GM12878 (cell line): ENCODE results near the gene PLS1. TPM values are rescaled to one million over a fixed set of nuclear protein-coding genes. Genes with fewer than 3 reads are reported as not detected.

Source experiments
- ATAC-seq: fragments of 200-7000 bp; cut with Tn5 transposase; 3 replicates; pipeline ENCODE4 v1.9.1; 2020; ENCODE audit warnings: mild to moderate bottlenecking, moderate library complexity
- BruUV-seq: library from RNA; stranded (reverse); fragments of 400-500 nt; replicated peaks from 2 replicates; lab custom pipeline; 2021; lab: Mats Ljungman, UMichigan
- CTCF ChIA-PET: fragments of 300-600 bp; sonication (Branson Sonifier 250); formaldehyde crosslinking; extraction: SDS; loops from one replicate; lab custom pipeline; 2021; ENCODE audit warnings: inconsistent platforms; lab: Yijun Ruan, JAX
- POLR2A ChIA-PET: fragments of 350-600 bp; formaldehyde crosslinking; extraction: SDS; loops from one replicate; lab custom pipeline; 2021; ENCODE audit warnings: inconsistent platforms; lab: Charles Lee
- RAD21 ChIA-PET: fragments of 300-600 bp; sonication (Branson Sonifier 250); formaldehyde crosslinking; loops from one replicate; lab custom pipeline; 2023; ENCODE audit warnings: antibody characterized with exemption; ENCODE audit not compliant: unreplicated experiment; lab: Charles Lee
- SMC1A ChIA-PET: fragments of 300-600 bp; sonication (Branson Sonifier 250); formaldehyde crosslinking; loops from one replicate; lab custom pipeline; 2023; ENCODE audit not compliant: unreplicated experiment, uncharacterized antibody; lab: Charles Lee
- DNase-seq: peaks from one replicate; pipeline ENCODE4 v3.0.0-alpha.2; 2011; ENCODE audit warnings: low read depth, low spot score
- FAIRE-seq: peaks from 3 replicates; lab custom pipeline; 2011; peaks lifted over from hg19 to GRCh38; lab: Jason Lieb, UNC
- H2AFZ ChIP-seq: 2 replicates; pipeline ENCODE4 v1.6.0; 2011; ENCODE audit warnings: low read depth, low read length, control low read depth; ENCODE audit not compliant: control insufficient read depth
- H3K27ac ChIP-seq: 2 replicates; pipeline ENCODE4 v1.5.1; 2011; ENCODE audit warnings: control low read depth; ENCODE audit not compliant: control insufficient read depth, insufficient read depth
- H3K27me3 ChIP-seq, 2 experiments: replicated peaks in 1 of 2; 2 replicates each; pipeline versions ENCODE4 v1.6.0 to v1.6.1; 2011; ENCODE audit warnings: low read length in 1 of 2; ENCODE audit not compliant: control insufficient read depth in 2 of 2, insufficient read depth in 2 of 2
- H3K36me3 ChIP-seq, 2 experiments: 2 replicates each; pipeline ENCODE4 v1.5.1; 2011; ENCODE audit warnings: low read length in 1 of 2; ENCODE audit not compliant: control insufficient read depth in 2 of 2, insufficient read depth in 2 of 2
- H3K4me1 ChIP-seq: 2 replicates; pipeline ENCODE4 v1.6.1; 2011; ENCODE audit warnings: mild to moderate bottlenecking, low read length, moderate library complexity, mixed read lengths; ENCODE audit not compliant: control insufficient read depth, insufficient read depth
- H3K4me2 ChIP-seq: 2 replicates; pipeline ENCODE4 v1.6.0; 2011; ENCODE audit warnings: control low read depth; ENCODE audit not compliant: control insufficient read depth, insufficient read depth
- H3K4me3 ChIP-seq: fragments of 200-600 bp; sonication (generic); 2 replicates; pipeline ENCODE4 v1.5.1; 2016
- H3K79me2 ChIP-seq: 2 replicates; pipeline ENCODE4 v1.6.0; 2011; ENCODE audit warnings: low read length; ENCODE audit not compliant: control insufficient read depth, insufficient read depth
- H3K9ac ChIP-seq: 2 replicates; pipeline ENCODE4 v1.8.0; 2011; ENCODE audit warnings: low read length, control low read depth, mixed read lengths; ENCODE audit not compliant: control insufficient read depth, insufficient read depth
- H3K9me3 ChIP-seq: replicated peaks from 3 replicates; pipeline ENCODE4 v1.5.1; 2011; ENCODE audit warnings: mild to moderate bottlenecking, low read length; ENCODE audit not compliant: control insufficient read depth, insufficient read depth
- H4K20me1 ChIP-seq: 2 replicates; pipeline ENCODE4 v1.6.0; 2011; ENCODE audit not compliant: control insufficient read depth, insufficient read depth
- E2F8 ChIP-seq: fragments of 450-650 bp; IDR thresholded peaks from 2 replicates; pipeline ENCODE4 v1.6.1; 2018; ENCODE audit warnings: mild to moderate bottlenecking, low read depth, moderate library complexity; ENCODE audit not compliant: partially characterized antibody
- MAX ChIP-seq: IDR thresholded peaks from 2 replicates; pipeline ENCODE4 v1.6.1; 2012; ENCODE audit warnings: low read depth, low read length, improper control_type of control experiment
- RUNX3 ChIP-seq: IDR thresholded peaks from 2 replicates; pipeline ENCODE4 v1.6.1; 2012; ENCODE audit warnings: low read length, inconsistent platforms
- TAF1 ChIP-seq: IDR thresholded peaks from 2 replicates; pipeline ENCODE4 v1.6.1; 2011; ENCODE audit warnings: mild to moderate bottlenecking, low read depth, low read length, borderline replicate concordance
- WGBS: methylation state at CpG from one replicate; pipeline ENCODE4 v1.1.6; 2016; ENCODE audit warnings: low lambda C conversion rate; ENCODE audit not compliant: insufficient replicate concordance, insufficient coverage; ENCODE audit errors: missing lambda C conversion rate; 5-methylcytosine and 5-hydroxymethylcytosine counted together
- in situ Hi-C: fragments of 300-500 bp; cut with MboI; formaldehyde crosslinking; loops from 9 replicates; pipeline ENCODE4 v1.14.3; 2018; ENCODE audit warnings: mixed read lengths
- intact Hi-C: fragments of 100-400 bp; cut with micrococcal nuclease; formaldehyde crosslinking; loops from one replicate; pipeline ENCODE4 v1.14.2; 2022; ENCODE audit not compliant: unreplicated experiment
- polyA plus RNA-seq, 11 experiments: library from polyadenylated mRNA; depleted of rRNA in 4 of 11; unstranded in 6 of 11; stranded (reverse) in 5 of 11; fragments of >200 nt; fragmentation: Nextera tagmentation in 4 of 11; fragmentation: Illumina TruSeq in 1 of 11; extraction: Ambion mirVana in 4 of 11; extraction: Trizol in 1 of 11; gene quantifications; 1 replicate in 1 of 11; 2 replicates in 10 of 11; pipeline versions ENCODE4 v1.2.1 to v1.2.3, GENCODE V29; 2011 to 2016; ENCODE audit warnings: inconsistent platforms in 2 of 11, missing spikeins in 2 of 11, low read depth in 1 of 11
- total RNA-seq, 4 experiments: library from RNA; depleted of rRNA in 3 of 4; stranded (reverse); fragments of >200 nt in 3 of 4; fragmentation: Illumina TruSeq in 1 of 4; extraction: Trizol in 1 of 4; gene quantifications; 2 replicates each; pipeline versions ENCODE4 v1.2.1 to v1.2.3, GENCODE V29; 2013 to 2021
- TF ChIP-seq, protein P1 (sequence below): fragments of 450-650 bp; IDR thresholded peaks from 2 replicates; pipeline ENCODE4 v1.6.1; 2014; ENCODE audit warnings: mild to moderate bottlenecking
- TF ChIP-seq, protein P2 (sequence below): fragments of 450-650 bp; IDR thresholded peaks from 2 replicates; pipeline ENCODE4 v1.6.1; 2018; ENCODE audit warnings: borderline replicate concordance, mild to moderate bottlenecking; ENCODE audit not compliant: partially characterized antibody

Gene PLS1
- total and polyA plus RNA-seq, 10 of the 15 experiments (the other 5 are each of a cell fraction or from before 2014, with no cell fraction given) = 0.59 to 11.7 (median 1.7) TPM

DNA sequence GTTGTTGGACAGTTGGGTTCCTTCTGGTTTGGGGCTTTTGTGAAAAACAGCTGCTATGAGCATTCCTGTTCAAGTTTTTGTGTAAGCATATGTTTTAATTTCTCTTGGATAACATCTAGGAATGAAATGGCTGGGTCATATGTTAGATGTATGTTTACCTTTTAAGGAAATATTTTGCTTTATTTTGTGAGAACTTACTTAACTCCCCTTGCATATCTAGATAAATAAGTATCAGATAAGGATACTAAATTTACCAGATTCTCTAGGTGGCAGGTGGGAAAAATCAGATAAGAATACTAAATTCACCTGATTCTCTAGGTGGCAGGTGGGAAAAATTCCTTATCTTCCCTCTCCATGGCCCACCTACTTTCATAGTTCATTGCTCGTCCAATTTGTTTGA, 1.1 kb upstream of the PLS1 start:
- DNase-seq (no peak), ATAC-seq (no peak), FAIRE-seq (no peak)
- BruUV-seq = no TSS peak
- no peak overlapping the region for H3K9ac ChIP-seq
- RAD21 ChIA-PET = no interaction called here
- no peaks in the 10 kb centered on the region for H3K79me2 ChIP-seq
- peak overlapping the region; percentile 100 for H2AFZ ChIP-seq
- TF ChIP-seq RUNX3 = no peak
- no peak for TF ChIP-seq MAX
- TF ChIP-seq, protein P1, sequence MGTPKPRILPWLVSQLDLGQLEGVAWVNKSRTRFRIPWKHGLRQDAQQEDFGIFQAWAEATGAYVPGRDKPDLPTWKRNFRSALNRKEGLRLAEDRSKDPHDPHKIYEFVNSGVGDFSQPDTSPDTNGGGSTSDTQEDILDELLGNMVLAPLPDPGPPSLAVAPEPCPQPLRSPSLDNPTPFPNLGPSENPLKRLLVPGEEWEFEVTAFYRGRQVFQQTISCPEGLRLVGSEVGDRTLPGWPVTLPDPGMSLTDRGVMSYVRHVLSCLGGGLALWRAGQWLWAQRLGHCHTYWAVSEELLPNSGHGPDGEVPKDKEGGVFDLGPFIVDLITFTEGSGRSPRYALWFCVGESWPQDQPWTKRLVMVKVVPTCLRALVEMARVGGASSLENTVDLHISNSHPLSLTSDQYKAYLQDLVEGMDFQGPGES = no peak
- no peak for TF ChIP-seq TAF1
- TF ChIP-seq, protein P2, sequence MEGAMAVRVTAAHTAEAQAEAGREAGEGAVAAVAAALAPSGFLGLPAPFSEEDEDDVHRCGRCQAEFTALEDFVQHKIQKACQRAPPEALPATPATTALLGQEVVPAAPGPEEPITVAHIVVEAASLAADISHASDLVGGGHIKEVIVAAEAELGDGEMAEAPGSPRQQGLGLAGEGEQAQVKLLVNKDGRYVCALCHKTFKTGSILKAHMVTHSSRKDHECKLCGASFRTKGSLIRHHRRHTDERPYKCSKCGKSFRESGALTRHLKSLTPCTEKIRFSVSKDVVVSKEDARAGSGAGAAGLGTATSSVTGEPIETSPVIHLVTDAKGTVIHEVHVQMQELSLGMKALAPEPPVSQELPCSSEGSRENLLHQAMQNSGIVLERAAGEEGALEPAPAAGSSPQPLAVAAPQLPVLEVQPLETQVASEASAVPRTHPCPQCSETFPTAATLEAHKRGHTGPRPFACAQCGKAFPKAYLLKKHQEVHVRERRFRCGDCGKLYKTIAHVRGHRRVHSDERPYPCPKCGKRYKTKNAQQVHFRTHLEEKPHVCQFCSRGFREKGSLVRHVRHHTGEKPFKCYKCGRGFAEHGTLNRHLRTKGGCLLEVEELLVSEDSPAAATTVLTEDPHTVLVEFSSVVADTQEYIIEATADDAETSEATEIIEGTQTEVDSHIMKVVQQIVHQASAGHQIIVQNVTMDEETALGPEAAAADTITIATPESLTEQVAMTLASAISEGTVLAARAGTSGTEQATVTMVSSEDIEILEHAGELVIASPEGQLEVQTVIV = no peak
- TF ChIP-seq E2F8 = no peak
- peak overlapping the region; percentile 79; the same call in 1 of the 2 replicates for H3K4me3 ChIP-seq
- WGBS = 0% methylated on average over 1 of the region's 1 CpG
- no peaks in the 10 kb centered on the region for H4K20me1 ChIP-seq
- in situ Hi-C loops = no loop called here
- H3K27ac ChIP-seq = no peak overlapping the region
- intact Hi-C loops = no loop called here
- no peaks in the 10 kb centered on the region for H3K36me3 ChIP-seq
- no peaks in the 10 kb centered on the region for H3K9me3 ChIP-seq
- POLR2A ChIA-PET = no interaction called here
- H3K4me2 ChIP-seq = peak overlapping the region; percentile 97; the same call in 1 of the 2 replicates
- SMC1A ChIA-PET = no interaction called here
- H3K4me1 ChIP-seq = peaks cover 4% of the 10 kb centered on the region; the same call in 1 of the 2 replicates
- CTCF ChIA-PET = no interaction called here
- no peaks in the 10 kb centered on the region for H3K27me3 ChIP-seq
